Midbrain (tissue), 1 donor: ENCODE data around the gene PSME1.

Experiments
- DNase-seq: peaks from one replicate; lab custom pipeline; 2025; lab: John Stamatoyannopoulos, UW

Gene PSME1

GRCh38 chr14:24172261-24172860 is 36.4 kb downstream of the PSME1 start:
- no peak for DNase-seq

GRCh38 chr14:24172871-24173281 is 36.9 kb downstream of the PSME1 start:
- DNase-seq, result no peak

- no peak for DNase-seq
Observed at GRCh38 chr14:24176599-24176998, 40.6 kb downstream of the PSME1 start.

DNA sequence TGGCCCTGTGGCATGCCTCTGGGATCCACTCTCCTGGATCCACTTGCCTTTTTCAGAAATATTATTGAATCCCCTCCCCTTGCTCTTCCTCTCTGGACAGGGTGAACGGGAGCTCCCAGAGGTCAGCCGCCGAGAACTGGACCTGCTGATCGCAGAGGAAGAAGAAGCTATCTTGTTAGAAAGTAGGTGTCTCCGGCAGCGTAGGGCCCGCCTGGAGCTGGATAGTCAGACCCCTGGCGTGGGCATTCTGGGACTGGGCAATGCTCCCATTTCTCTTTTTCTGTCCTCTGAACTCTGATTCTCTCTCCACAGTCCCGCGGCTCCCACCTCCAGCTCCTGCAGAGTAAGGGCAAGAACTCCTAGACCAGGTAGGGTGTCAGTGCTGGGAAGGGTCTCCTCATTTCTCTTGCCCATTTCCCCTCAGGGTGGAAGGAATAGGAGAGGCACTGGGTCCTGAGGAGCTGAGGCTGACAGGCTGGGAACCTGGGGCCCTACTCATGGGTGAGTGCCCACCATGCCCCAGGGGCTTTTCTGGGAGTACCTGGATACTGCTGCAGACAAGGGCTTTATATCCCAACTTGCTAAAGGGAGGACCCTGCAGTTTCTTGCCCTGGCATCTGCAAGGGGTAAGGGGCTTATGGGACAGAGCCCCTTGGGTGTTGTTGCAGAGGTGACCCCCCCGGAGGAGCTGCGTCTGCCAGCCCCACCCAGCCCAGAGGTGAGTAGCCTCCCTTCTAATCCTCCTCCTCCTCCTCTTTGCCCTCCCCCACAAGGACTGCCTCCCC is 41.2 kb downstream of the PSME1 start:
- DNase-seq, result no peak

DNA sequence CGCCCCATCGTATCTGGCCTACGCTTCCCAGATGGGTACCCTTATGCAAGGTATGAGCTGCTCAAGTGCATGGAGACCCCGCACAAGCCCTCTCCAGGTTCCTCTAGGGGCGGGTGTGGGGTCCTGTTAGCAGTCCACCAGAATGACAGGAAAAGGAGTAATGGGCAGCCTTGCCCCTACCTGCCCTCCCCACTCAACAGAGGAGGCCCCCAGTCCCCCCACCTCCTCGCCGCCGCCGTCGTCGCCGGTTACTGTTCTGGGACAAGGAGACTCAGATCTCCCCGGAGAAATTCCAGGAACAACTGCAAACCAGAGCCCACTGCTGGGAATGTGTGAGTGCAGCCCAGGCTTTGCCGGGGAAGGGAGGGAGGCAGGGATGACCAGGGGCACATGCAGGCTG is 41.9 kb downstream of the PSME1 start:
- DNase-seq, result no peak

- DNase-seq, result no peak
Observed at GRCh38 chr14:24178399-24179178, 42.6 kb downstream of the PSME1 start.

DNA sequence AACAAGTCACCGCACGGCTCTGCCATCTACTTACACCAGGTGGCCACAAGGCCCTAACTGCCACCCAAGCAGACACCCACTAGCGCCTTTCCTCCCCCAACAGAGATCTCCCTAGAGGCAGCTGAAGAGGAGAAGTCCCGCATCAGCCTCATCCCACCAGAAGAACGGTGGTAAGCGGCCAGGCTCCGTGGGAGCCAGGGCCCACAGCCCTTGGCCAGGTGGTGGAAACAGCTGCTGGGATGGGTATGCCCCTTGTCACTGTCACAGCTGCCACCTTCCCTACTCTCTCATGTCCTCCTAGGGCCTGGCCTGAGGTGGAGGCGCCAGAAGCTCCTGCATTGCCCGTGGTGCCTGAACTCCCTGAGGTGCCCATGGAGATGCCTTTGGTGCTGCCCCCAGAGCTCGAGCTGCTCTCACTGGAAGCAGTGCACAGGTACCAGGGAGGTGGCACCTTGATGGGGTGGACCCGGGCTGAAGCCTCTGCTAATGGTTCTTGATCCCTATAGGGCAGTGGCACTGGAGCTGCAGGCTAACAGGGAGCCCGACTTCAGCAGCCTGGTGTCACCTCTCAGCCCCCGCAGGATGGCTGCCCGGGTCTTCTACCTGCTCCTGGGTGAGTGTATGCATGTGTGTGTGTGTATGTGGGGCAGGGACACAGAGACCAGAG is 43.4 kb downstream of the PSME1 start:
- DNase-seq, result no peak

- DNase-seq, result peak; percentile 40
Observed at GRCh38 chr14:24179961-24180796, 44.2 kb downstream of the PSME1 start.

DNA sequence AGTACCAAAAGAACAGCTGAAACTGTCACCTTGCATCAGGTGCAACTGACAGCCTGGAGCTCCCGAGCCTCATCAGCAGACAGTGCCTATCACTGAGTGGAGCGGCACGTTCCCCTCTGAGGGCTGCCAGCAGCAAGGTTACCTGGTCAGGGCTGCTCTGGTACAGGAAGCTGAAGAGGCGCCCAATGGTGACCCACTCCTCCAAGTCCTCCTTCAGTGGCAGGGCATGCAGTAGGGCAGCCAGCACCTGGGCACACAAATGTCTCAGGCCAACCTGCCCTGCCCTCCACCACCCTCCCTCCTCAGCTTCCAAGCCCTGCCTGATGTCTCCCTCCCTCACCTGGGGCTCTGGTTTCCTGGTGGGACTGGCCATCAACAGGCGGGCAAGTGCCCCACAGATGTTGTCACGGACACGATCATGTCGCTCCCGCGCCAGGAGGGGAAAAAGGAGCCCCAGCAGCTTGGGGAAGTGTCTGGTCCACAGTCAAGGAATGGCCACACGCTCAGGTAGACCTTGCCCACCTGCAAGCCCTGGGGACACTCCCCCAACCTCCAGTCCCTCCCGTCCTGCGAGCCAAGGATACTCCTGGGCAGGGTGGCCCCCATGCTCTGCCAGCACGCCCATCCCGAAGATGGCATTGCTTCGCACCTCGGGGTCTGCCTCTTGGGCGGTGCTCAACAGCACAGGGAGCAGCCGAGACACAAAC is 45.5 kb downstream of the PSME1 start:
- DNase-seq, result no peak

- DNase-seq, result no peak
Observed at GRCh38 chr14:24182110-24182882, 46.3 kb downstream of the PSME1 start.

- DNase-seq, result no peak
Observed at GRCh38 chr14:24183014-24183481, 47.1 kb downstream of the PSME1 start.

DNA sequence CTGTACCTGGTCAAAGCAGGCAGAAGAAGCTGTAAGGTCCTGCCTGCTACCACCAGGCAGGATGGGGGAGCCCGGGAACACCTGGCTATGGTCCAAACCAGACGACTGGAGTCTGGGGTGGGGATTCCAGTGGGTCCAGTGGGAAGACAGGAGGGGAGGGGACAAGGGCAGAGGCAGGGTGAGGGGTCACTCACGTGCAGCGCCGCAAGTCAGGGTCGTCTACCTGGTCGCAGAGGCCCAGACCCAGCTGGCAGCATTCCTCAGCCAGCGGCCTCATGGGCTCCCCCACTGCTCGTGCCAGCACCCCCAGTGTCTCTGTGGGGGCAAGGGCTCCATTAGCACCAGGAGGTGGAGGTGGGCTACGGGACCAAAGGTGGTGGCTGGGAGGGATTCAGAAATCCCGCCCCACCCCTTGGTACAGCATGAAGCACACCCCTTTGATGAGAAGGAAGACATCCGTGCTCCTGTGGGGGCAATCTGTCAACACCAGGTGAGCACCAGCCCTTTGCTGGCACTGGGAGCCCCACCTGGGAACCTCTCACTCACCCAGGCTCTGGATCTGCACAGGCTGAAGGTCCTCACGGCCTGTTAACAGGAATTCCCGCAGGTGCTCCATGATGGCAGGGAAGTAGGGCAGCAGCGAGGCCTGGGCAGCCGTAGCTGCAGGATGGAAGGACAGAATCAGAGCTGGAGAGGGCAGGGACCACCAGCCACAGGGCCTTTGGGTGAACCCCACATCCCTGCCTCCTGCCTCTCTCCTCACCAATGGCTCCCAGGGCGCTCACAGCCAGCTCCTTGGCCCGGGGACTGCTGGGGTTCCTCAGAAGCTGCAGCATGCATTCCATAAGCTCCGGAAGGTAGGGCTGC is 48.3 kb downstream of the PSME1 start:
- DNase-seq, result no peak

DNA sequence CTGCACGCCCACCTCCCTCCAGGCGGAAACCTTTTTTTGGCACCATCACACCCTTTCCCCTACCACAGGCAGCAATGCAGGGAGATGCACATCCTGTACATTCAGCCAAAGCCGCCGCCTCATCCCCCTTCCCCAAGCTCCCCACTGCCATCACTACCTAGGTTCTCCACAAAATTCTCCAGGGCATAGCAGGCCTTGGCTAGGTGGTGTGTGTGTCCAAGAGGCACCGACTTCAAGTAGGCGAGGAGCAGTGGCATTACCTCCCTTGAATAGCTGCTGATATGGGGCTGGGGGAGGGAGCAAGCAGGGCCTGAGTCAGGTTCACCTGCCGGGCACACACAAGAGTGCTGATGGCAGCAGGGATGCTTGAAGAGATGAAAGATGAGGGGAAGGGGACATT is 49.0 kb downstream of the PSME1 start:
- no peak for DNase-seq

- DNase-seq, result no peak
Observed at GRCh38 chr14:24185741-24186140, 49.7 kb downstream of the PSME1 start.

GRCh38 chr14:24186831-24187538 is 51.0 kb downstream of the PSME1 start:
- DNase-seq, result no peak

DNA sequence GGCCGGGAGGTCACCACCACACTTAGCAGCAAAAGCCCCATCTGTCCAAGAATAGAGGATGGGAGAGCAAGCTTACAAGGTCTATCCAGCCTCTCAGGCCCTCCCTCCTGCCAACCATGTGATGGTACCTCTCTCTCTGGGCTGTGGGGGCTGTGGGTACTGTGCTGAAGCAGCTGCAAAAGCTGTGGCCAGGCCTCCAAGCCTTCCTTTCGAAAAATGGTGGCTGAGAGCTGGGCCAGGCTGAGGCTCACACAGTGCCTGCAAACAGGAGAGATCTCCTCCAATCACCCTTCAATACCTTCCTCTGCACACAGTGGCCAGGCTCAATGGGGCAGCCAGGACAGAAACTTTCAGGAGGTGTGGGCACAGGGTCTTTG is 51.5 kb downstream of the PSME1 start:
- DNase-seq, result no peak
